Activated CD8-positive, alpha-beta memory T cell treated with anti-CD3 and anti-CD28 coated beads for 36 hours (primary cell): ENCODE results near the gene SLC39A11. TPM values are rescaled to one million over a fixed set of nuclear protein-coding genes. Genes with fewer than 3 reads are reported as not detected.
"Not testable (repeated sequence)": the region's sequence is repeated elsewhere in the genome, so short reads cannot be mapped to it uniquely, and the experiment has no call there.

Experiments used
- CTCF ChIA-PET: fragments of 350-600 bp; sonication (Branson Sonifier 250); formaldehyde crosslinking; loops from one replicate; lab custom pipeline; 2021; ENCODE audit warnings: antibody characterized with exemption; lab: Charles Lee
- POLR2A ChIA-PET: fragments of 350-600 bp; sonication (Branson Sonifier 250); formaldehyde crosslinking; loops from one replicate; lab custom pipeline; 2021; ENCODE audit warnings: antibody characterized with exemption; lab: Charles Lee
- total RNA-seq, 2 experiments: library from RNA; stranded (reverse); gene quantifications; one replicate each; pipeline ENCODE4 v1.2.3, GENCODE V29; 2021

Gene SLC39A11
- total RNA-seq, 2 experiments from 2014 or later = 16.1 to 17.2 TPM

DNA sequence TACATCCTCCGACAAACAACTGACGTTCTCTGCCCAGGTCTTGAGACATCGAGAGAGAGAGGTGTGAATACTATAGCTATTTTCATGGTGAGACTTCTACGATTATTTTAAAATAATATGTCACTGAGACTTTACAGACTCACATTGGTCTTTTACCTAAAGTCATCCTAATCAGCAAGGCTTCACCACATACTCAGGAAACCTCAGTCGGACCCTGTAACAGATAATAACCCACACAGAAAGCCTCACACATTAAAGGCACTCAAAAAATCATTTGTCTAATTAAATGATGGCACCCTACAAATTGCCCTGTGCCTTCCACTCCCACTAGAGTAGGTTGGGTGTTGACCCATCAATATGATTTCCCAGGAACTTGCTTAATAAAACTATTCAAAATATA lies 19.8 kb upstream of the SLC39A11 start:
- CTCF ChIA-PET = no interaction called here
- POLR2A ChIA-PET = no interaction called here

DNA sequence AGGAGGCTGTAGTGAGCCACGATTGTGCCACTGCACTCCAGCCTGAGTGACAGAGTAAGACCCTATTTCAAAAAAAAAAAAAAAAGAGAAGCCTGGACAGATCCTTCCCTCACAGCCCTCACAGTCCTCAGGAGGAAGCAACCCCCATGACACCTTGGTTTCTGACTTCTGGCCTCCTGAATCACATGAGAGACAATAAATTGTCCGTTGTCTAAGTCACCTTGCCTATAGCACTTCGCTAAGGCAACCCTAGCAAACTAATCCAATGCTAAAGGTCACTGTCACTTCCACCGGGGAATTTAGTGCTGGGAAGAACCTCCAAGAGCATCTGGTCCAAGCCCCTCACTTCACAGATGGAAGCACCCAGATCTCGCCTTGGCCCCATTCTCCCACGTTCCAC lies 18.9 kb upstream of the SLC39A11 start:
- ChIA-PET CTCF (no interaction called here), POLR2A (no interaction called here)

DNA sequence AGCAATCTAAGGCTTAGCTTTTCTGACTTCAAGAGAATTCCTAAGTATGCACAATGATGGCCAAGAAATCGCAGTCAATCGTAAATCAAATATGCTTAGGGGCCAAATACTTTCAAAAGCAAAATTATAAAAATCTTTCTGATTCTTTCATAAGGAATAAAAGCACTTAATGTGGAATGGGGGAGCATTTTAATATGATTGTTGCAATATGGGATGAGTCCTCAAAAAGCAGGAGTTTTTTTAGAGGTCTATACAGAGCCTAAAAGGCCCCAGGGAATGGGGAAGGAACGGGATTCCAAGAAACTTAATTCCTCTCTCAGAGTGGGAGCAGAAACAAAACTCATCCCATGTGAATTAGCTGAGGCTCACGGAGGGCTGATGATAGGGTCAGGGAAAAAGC lies 14.7 kb upstream of the SLC39A11 start:
- ChIA-PET POLR2A (no interaction called here), CTCF (interaction anchor here (0.7 kb wide), 1 partner anchor 1089 kb away, joined by 5 read pairs; no protein-coding TSS in a partner anchor)

DNA sequence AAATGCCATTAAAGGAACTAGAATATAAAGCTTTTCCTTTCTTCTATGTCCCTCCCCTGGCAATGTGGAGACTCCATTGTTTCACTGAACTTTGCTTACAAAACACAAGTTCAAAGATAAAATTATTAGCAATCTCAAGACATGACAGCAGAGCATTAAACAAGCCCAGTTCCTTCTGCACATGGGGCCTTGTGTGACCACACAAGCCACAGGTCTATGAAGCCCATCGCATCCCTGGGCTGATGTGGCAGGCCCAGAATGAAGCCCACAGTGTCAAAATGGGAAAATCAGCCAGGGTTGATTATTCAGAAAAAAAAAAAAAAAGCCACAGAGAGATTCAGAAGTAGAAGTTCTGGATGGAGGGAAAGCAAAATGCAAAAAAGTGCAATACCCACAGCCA lies 12.9 kb upstream of the SLC39A11 start:
- ChIA-PET CTCF (no interaction called here), POLR2A (no interaction called here)

DNA sequence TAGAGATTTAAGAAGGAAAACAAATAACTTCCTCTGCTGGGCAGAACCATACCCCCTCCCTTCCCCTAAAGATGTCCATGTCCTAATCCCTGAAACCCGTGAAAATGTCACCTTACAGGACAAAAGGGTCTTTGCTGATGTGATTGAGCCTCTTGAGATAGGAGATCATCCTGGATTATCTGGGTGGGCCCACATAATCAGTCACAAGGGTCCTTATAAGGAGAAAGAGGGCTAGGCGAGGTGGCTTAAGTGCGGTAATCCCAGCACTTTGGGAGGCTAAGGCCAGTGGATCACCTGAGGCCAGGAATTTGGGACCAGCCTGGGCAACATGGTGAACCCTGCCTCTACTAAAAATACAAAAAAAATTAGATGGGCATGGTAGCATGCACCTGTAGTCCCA lies 12.0 kb upstream of the SLC39A11 start:
- ChIA-PET CTCF (no interaction called here), POLR2A (no interaction called here)

DNA sequence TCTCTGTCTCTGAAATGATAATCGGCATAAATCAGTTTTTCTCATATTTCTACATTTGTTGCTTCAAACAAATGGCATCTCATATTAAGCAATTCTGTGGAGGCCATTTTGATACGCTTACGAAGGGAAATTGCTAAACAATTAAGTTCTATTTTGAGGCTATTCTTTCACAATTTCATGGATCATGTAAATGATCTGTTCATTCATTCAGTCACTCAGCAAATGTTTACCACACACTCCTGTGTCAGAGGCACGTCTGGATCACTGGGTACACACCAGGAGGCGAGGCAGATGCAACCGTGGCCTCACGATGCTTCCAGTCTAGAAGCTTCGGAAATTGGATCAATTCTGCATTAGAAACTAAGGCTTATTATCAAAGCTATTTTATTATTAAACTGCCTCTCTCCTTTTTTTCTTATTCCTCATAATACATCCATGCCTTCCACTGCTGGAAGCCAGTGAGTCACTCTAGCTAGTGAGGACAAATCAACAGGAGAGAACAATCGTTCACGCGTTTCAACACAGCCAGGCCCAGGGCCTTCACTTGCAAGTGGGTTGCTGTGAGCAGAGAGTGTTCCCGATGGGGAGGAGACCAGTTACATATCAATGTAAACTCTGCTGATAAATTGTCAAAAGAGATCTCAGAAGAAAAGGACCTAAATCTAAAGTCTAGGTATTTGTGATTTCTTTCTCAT lies 11.3 kb upstream of the SLC39A11 start:
- CTCF ChIA-PET = no interaction called here
- POLR2A ChIA-PET = no interaction called here

DNA sequence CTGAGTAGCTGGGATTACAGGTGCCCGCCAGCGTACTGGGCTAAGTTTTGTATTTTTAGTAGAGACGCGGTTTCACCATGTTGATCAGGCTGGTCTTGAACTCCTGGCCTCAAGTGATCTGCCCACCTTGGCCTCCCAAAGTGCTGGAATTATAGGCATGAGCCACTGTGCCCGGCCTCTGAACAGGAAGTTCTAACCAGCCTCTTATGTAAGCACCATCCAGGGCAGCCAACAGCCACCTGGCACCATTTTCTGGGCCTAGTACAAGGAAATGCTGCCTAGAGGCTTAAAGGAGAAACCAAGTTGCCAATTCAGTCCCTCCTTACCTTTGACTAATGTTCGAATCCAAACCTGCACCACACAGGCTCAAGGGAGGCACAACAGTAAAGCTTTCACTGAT lies 8.5 kb upstream of the SLC39A11 start:
- ChIA-PET CTCF (no interaction called here), POLR2A (no interaction called here)

DNA sequence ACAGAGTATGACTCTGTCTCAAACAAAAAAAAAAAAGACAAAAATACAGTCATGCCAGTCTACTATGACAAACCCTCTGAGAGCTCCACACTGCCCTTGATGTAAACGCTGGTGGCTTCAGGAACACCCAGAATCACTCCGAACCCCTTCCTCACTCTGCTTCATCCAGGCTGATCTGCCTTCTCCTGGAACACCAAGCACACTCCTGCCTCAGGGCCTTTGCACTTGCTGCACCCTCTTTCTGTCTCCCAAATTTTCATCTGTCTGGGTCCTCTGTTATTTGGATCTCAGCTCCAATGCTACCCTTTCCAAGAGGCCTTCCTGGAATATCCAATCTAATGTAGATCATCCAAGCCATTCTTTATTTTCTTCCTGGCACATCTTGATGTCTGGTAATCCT lies 7.9 kb upstream of the SLC39A11 start:
- CTCF ChIA-PET = no interaction called here

DNA sequence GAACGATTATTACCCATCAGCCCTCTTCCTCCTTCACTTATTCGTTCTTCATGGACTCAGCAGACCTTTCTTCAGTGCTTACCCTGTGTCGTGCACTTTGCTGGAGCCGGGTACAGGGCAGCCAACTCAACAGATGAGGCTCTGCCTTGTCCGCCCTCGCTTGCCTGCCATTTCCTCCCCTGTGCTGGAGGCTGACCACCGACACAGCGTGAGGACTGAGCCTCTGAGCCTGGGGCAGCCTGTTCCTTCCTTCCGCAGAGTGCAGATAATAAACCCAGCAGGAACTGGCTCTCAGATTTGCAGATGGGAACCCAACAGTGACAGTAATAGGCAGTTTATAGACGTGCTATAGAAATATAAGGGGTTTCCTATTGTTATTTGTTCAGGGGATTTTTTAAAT lies 7.0 kb upstream of the SLC39A11 start:
- ChIA-PET POLR2A (no interaction called here), CTCF (no interaction called here)

More for the DNA sequence above, 7.9 kb upstream of the SLC39A11 start:
- POLR2A ChIA-PET = no interaction called here

DNA sequence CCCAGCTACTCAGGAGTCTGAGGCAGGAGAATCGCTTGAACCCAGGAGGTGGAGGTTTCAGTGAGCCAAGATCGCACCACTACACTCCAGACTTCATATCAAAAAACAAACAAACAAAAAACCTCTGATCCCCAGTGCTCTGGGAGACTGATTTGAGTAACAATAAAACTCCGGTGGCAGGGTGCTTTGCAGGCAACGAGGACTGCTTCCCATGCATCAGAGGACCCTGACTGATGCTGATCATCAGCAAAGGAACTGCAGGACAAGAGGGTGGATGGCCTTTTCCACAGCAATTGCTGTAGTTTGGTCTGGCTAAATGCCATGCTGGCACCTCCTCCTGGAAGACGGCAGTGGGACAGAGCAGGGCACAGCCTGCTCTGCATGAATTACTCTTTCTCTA lies 6.4 kb upstream of the SLC39A11 start:
- ChIA-PET CTCF (no interaction called here), POLR2A (no interaction called here)

DNA sequence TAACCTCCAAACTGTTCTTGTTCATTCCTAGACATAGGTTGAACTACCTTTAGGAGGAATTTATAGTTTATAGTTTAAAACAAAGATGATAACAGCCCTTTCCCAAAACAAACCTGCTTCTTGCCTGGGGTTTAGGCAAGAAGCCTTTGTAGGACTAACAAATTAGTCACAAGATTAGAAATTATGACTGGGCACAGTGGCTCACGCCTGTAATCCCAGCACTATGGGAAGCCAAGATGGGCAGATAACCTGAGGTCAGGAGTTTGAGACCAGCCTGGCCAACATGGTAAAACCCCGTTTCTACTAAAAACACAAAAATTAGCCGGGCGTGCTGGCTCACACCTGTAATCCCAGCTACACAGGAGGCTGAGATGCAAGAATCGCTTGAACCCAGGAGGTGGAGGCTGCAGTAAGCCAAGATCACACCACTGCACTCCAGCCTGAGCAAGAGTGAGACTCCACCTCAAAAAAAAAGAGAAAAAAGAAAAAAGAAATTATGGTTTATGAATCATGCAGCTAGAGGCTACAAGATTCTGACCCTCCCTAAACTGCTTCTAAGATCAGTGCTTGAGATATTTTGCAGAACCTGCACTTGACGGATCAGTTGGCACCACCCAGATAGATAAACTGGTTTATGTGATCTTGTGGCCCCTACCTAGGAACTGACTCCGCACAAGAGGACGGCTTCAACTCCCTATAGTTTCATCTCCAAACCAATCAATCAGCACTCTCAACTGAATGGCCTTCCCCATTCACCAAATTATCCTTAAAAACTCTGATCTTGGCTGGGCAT lies 5.7 kb upstream of the SLC39A11 start:
- CTCF ChIA-PET = interaction anchor here (0.6 kb wide), 1 partner anchor 12 kb away, joined by 3 read pairs; no protein-coding TSS in a partner anchor

DNA sequence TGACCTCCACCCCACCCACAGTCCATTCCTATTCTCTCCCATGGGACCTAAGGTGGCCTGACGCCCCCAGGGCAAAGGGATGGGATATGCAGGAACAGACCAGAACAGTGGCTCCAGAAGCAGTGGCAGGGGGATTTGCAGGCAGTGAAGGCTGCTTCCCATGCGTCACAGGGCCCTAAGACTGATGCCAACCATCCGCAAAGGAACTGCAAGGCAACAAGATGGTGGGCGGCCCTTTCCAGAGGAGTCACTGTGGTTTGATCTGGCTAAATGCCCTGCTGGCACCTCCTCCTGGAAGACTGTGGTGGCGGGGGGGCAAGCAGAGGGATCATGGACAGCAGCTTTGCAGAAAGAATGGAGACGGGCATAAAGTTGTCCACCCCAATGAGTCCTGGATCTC lies 4.4 kb upstream of the SLC39A11 start:
- CTCF ChIA-PET = interaction anchor here (0.7 kb wide), 1 partner anchor 372 kb away, joined by 3 read pairs; no protein-coding TSS in a partner anchor
- POLR2A ChIA-PET = no interaction called here

More for the DNA sequence above, 5.7 kb upstream of the SLC39A11 start:
- POLR2A ChIA-PET = not testable (repeated sequence)

DNA sequence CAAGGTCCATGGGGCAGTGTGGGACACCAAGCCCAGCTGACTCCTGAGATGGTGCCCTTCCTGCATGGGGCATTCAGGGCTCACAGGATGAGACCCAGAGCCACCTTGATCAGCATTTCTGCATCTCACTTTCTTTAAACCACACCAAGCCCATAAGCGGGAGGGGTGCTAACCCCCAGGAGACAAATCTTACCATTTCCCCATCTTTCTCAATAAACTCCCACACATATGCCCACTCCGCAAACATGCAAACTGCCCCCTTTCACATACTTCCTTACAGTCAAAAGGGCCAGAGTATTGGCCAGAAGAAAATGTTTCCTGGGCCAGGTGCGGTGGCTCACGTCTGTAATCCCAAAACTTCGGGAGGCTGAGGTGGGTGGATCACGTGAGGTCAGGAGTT lies 3.7 kb upstream of the SLC39A11 start:
- ChIA-PET POLR2A (no interaction called here), CTCF (interaction anchor here (0.7 kb wide), 1 partner anchor 371 kb away, joined by 3 read pairs; no protein-coding TSS in a partner anchor)

DNA sequence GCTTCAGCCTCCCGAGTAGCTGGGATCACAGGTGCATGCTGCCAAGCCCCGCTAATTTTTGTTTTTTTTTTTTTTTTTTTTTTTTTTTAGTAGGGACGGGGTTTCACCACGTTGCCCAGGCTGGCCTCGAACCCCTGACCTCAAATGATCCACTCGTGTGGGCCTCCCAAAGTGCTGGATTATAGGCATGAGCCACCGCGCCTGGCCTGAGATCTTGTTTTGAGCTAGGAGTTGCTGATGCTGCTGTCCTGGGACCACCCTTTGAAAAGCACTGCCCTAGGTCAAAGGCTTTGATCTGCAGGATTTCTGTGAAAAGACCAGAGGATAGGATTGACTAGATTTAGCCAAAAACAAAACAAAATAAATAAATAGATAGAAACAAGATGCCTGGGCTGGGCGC lies 798 bp upstream of the SLC39A11 start:
- ChIA-PET POLR2A (interaction anchor here (0.8 to 1.4 kb wide), 2 partner anchors 101 to 366 kb away, joined by 3 to 5 read pairs; no protein-coding TSS in a partner anchor), CTCF (interaction anchor here (0.8 kb wide), 1 partner anchor 107 kb away, joined by 3 read pairs; no protein-coding TSS in a partner anchor)

DNA sequence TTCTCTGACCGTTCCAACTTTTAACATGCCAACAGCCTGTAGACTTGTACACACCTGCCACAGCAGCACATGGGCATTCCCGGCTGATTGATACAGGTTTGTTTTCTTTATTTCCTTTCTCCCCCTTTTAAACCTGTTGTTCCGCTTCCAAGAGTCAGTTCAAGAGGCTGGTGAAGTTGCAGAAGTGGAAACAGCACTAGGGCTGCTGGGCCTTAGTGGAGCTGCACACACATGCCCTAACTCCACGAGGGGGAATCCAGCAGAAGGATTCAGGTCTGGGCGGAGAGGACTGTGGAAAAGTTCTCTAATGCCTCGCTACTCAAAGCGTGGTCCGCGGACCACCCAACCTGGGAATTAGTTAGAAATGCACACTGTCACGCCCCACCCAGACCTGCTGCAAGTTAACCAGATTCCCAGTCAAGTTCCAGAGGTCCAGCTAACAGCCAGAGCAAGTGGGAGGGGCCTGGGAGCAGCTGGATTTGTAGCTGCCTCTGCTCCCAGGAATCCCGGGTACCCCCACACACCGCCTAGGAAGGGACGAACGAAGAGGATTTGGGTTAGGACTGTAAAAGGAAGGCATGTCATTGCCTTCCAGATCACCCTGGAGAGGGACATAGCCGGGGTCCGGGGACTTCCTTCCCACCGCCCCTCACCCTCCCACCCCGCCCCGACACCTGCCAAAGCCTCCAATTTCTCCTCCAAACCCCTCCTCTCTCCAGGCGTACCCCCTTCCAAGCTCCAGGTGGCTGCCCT lies 542 bp downstream of the SLC39A11 start:
- CTCF ChIA-PET = interaction anchor here (1.6 to 1.7 kb wide), 2 partner anchors 278 to 366 kb away, joined by 4 to 7 read pairs; no protein-coding TSS in a partner anchor
- POLR2A ChIA-PET = interaction anchor here (0.6 to 1.4 kb wide), 2 partner anchors 14 to 365 kb away, joined by 5 to 9 read pairs; no protein-coding TSS in a partner anchor

DNA sequence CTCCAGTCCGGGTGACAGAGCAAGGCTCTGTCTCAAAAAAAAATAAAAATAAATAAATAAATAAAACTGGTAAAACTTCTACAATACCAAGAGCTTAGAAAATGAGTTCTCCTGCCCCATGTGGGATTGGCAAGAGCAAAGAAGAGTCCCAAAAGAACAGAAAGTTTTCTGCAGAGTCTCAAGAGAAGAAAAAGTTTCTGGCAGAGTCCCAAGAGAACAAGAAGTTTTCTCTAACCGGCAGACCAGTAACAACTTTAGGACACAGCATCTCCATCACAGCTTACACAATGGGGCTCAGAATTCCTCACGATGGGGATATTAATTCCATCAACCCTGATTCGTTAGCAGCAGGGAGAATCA lies 1.1 kb downstream of the SLC39A11 start:
- CTCF ChIA-PET = interaction anchor here (1.6 to 1.7 kb wide), 2 partner anchors 278 to 365 kb away, joined by 4 to 7 read pairs; no protein-coding TSS in a partner anchor
- POLR2A ChIA-PET = no interaction called here

DNA sequence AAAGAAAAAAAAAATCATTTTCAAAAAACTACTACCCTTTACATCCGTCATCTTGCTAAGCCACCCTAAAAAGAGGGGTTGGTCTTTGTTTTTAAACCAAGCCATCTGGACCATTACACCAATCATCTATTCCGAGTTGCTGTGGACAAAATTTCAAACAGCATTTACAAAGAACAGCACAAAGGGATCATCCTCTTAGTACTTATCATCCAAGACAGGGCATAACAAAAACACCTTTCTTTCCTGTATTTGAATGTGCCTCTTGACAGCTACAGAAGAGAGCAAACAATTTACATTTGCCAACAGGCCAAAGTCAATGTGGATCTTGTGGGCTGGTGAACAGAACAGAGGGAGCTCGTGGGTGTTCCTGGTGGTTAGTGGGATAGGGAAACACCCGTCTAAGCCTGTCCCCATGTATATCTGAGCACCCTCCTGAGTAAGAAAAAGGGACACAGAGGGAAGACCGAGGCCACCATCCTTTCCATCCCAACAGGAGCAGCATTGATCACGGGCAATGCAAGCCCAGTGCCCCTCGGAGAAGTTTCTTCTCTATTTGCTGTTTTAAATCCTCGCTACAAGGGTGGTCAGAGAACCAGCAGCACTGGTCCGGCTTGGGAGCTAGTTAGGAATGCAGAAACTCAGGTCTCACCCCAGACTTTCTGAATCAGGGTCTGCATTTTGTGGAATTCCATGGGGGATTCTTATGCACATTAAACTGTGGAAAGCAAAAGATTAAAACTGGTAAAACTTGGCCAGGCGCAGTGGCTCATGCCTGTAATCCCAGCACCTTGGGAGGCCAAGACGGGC lies 1.9 kb downstream of the SLC39A11 start:
- CTCF ChIA-PET = interaction anchor here (1.6 to 1.7 kb wide), 2 partner anchors 279 to 364 kb away, joined by 4 to 7 read pairs; no protein-coding TSS in a partner anchor
- POLR2A ChIA-PET = no interaction called here
